GM21619 (cell line): Measurements from ENCODE around the gene PHLDA2.

Experiments used
- ATAC-seq: cut with Tn5 transposase; IDR thresholded peaks from one replicate; pipeline ENCODE4 v1.9.1; 2021; ENCODE audit not compliant: unreplicated experiment

The PHLDA2 gene, protein sequence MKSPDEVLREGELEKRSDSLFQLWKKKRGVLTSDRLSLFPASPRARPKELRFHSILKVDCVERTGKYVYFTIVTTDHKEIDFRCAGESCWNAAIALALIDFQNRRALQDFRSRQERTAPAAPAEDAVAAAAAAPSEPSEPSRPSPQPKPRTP

DNA sequence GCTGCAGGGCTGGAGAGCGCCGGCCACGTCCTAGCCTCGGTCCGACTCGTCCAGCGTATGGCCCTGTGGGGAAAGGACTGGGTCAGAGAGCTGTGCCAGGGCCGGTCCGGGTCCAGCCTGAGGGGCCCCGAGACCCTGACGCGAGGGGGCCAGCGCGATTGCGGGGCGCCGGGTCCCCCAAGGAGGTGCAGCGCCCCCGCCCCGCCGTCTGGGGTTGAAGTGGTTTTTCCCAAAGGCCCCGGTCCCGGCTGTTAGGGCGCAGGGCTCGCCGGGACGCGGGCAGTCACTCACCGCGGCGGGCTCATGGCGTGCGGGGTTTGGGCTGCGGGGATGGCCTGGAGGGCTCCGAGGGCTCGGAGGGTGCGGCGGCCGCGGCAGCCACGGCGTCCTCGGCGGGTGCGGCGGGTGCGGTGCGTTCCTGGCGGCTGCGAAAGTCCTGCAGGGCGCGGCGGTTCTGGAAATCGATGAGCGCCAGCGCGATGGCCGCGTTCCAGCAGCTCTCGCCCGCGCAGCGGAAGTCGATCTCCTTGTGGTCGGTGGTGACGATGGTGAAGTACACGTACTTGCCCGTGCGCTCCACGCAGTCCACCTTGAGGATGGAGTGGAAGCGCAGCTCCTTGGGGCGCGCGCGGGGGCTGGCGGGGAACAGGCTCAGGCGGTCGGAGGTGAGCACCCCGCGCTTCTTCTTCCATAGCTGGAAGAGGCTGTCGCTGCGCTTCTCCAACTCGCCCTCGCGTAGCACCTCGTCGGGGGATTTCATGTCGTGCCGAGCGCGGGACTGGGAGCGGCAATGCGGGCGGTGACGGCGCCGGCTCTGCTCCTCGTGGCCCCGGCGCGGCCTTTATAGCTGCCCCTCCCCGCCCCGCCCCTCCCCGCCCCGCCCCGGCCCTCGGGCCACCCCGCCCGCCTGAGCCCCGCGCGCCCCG is at the start of gene PHLDA2:
PHLDA2 (minus strand) TSS at position 816 of the 926 bp plus-strand sequence; CDS start at position 760, 56 bp downstream.
- no peak for ATAC-seq

DNA sequence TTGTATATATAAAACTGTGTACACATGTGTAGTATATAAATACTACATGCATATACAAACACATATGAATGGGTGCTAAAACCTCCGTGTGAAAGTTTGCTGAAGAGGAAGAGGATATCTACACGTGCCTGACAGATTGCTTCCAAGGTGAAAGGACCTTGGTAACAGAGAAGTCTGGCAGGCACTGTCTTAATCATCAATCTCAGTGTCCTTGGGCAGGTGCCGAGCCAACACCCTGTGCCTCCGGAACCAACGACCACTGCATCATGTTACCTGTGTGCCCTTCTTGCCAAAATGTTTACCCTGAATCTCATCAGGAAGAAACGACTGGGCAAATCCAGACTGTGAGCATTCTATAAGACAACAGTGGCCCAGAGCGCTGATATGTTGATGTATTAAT is 47.9 kb upstream of the PHLDA2 start:
- ATAC-seq, result no peak

DNA sequence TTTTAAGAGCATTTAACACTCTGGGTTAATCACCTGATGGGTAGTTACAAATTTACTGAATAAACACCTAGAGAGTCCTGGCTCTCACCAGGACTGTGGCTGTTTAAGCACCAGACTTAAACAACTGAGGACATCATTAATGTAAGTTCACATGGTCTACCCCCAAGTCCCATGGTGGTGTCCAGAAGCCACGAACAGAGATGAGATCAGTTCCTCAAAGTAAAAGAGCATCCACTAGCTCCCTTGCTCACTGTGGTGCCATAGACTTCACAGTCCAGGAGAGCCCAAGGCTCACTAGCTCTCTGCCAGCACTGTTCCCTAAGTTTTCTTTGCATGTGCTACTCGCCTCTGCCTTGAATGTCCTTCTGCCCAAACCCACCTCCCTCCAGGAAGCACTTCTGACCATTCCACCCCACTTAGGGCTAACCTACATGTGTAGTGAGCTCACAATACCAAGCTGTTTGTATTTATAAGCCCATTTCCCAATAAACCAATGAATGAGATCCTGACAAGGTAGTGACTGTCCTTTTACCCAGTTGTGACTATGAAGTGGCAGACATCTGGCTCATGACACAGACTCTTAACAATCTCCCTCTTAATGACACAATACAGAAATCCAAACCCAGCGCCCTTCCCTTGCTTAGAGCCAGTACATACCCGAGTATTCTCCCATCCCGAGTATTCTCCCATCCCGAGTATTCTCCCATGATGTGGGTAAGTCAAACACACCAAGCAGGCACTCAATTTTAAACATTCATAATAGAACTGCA is 47.3 kb upstream of the PHLDA2 start:
- no peak for ATAC-seq

DNA sequence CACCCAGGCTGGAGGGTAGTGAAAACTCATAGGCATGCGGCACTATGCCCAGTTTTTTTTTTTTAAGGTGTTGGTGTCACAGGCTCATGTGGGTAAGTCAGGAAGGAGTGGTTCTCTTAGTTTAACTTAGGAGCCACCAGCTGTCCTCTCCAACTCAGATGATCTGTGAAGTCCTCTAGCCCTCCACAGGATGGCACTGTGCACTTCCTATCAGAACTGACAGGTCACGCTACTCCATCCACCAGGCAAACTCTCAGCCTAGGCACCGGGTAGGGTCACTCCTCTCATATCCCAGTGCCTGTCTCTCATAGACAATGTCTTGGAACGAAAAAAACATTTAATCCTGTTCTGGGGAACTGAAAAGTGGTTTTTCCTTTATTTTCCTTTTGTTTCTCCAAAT is 46.4 kb upstream of the PHLDA2 start:
- ATAC-seq, result peak; percentile 45

DNA sequence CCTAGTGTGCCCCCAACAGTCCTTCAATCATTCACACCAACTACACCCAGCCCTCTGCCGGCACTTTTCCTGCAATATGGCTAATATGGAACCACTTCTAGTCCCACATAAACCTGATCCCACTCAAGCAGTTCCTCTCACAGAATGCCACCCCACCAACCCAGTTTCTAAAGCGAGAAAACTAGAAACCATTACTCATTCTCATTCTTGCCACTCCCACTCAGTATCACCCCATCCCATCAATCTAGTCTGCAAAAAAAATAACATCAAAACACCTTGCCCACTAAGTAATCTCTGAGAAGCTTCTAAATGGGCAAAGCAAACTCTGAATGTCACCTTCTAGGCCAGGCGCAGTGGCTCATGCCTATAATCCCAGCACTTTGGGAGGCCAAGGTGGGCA is 45.1 kb upstream of the PHLDA2 start:
- no peak for ATAC-seq

DNA sequence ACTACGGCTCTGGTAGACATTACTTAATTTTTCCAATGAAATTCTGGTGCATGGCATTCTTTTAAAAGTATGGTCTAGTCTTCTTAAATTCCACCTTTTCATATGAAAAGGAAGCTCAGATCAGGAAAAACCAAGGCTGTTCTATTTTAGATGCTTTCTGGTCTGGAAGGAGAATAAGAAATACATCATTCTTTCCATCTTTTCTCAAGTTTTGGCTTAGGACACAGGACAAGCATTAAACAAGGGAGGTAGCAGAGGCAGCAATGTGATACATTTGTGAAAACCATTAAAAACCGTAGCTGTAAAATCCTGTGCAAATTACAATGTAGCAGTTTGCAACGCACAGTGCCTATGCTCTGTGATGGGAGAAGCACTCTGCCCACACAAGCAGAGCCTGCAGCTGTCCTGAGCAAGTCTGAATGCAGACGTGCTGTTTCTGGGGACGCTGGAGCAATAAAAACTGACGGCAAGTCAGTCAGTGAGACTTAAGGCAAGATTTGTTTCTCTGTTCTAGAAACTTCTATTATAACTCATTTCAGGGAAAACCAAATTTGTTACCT is 39.2 kb upstream of the PHLDA2 start:
- no peak for ATAC-seq

DNA sequence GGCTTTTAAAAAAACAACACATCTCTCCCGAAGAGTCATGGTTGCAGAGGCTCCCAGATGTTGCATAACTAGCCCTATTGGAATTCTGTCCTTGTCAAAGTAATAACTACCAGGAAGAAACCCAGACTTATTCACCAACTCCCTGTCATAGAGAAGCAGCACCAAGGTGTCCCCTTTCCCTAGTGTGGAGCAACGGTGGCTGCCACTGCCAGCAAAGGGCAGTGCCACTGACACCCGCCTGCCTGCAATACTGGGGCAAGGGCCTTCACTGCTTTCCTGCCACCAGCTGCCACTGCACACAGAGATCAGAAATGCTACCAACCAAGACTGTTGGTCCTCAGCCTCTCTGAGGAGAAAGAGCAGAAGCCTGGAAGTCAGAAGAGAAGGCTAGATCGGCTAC is 35.6 kb upstream of the PHLDA2 start:
- no peak for ATAC-seq

DNA sequence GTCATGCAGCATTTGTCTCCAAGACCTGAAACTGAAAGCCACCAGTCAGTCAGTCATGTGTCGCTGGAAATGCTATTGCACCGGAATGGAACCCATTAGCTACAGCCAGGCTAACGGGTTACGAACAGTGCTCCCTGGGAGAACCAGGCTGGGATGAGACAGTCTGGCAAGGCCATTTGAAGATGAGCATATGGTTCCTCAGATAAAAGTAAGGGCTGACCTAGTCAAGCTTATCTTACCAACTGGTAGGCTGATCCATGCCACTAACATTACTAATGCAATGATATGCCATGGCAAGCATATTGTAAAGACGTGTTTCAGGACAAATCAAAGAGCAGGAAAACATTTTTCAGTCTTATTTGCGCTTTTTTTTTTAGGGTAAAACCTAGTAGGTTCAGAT is 34.5 kb upstream of the PHLDA2 start:
- ATAC-seq, result no peak

DNA sequence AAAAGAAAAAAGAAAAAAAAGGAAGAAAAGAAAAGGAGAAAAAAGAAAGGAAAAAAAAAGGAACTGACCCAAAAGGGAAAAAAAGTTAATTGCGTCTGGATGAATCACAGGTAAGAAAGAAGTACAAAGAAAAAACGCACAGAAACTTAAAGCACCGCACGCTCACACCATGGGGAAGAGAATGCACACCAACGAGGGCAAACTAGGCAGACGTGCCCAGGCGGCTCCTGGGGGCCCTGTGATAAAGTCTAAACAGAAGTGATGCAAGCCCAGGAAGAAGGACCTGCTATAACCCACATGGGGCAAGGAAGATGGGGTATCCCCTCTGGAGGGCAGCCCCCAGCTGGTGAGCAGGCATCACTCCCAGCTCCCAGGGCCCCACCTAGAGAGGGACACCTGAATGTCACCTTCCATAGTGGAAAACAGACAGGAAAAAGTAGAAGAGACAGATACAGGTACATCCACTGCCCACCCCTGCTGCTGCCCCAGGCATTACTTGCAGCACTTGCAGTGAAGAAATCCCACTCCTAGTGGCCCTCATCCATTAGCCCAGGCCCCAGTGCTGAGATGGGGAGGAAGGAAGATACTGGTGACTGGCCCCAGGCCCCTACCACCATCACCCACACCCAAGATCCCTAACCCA is 34.0 kb upstream of the PHLDA2 start:
- ATAC-seq, result no peak

DNA sequence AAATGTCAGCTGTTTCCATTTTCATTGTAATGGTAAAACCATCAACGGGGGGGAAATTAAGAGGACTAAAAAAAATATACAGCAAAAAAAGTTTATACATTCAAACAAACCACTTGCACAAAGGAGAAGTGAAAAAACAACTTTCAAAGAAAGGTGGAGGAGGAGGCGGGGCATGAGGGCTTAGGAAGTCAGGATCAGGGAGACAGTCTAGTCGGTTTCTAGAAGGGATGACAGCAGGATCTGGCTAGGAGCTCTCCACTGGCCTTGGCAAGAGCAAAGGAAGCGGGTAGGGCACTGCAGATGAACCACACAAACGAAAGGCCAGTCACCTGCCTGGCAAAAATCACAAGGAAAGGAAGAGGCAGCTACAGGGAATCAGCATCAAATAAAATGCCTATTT is 31.9 kb upstream of the PHLDA2 start:
- ATAC-seq, result no peak

DNA sequence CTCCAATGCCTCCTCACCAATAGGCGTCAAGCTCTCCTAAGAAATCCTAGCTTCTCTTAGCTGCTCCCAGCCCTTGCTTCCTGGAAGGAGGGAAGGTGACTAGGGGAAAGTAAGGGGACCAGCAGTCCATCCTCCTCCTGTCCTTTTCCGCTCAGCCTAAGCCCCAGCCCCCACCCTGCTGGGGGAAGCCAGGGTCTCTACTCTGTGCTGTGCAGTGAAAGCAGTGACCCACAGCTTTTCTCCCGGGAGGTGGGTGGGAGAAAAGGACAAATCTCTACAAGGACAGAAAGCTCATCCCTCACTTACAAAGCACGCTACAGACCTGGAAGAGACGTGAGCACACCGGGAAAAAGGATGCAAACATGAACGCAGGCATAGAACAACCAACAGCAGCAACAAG is 30.9 kb upstream of the PHLDA2 start:
- no peak for ATAC-seq

DNA sequence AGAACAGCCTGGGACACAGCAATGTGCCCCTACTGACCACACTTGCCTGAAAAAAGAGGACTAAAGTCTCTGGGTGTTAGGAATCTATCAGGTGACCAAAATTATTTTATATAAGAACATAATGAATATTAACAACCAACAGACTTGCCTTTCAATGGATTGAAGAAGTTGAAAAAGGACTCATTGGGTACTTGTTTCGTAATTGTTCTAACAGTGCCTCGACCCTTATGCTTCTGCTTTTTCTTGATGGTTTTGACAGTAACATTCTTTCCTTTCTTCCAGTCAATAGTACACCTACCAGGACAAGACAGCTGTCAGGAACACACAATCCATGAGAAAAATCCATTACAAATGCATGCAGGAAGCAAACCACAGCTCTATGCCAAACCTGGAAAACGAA is 29.0 kb upstream of the PHLDA2 start:
- ATAC-seq, result no peak

DNA sequence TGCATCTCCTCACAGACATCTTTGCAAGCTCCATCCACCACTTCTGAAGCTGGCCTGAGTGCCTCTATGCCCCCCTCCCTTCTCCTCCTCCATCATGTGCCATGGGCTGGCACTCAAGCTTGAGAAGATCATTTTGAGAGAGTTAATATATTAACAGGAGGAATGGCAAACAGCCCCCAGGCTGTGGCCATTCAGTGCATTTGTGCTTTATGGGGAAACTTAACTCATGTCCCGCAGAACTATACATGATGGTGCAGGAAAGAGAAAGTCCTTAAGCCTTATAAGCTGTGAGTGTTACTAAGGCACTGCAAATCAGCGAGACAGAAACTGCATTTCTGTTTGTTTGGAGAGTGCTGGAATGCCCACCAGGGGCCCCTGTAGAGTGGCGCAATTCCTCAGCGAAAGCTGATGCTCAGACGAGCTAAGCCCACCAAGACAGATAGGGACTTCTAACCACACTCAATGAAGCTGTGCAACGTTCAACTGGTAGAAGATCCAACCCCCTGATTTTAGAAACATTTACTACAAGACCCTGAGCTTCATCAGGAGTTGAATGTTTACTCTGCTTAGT is 26.8 kb upstream of the PHLDA2 start:
- ATAC-seq, result no peak

DNA sequence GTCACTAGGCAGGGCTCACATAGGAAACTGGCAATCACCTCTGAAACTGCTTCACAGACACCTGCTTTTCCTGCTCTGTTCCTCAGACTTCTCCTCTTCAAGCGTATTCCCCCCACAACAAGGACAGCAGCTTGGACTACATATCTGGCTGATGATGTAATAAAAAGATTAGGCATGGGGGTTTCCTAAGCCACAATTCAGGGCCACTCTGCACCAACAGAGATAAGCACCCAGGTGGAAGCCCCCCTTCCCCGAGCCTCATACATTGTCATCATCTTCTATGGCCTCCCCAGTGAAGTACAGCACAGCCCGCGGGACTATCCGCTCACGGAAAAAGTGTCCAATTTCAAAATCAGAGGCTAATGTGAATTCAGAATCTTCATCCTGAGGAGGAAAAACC is 25.0 kb upstream of the PHLDA2 start:
- no peak for ATAC-seq

DNA sequence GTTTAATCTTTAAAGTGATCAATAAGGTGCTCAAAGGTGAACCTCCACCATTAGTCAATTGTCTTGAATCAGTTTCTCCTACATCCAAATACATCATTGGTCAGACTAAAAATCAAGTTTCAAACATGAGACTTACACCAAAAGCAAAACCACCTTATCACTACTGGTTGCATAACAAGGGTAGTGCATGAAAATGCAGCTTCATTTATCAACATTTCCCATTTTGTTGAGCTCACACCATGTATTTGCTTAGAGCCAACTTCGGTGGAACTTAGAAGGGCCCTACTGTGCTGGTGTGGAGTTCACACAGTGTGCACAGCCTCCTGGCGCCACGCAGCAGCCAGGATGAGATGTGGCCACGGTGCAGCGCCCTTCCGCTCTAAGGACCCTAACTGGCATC is 23.1 kb upstream of the PHLDA2 start:
- ATAC-seq, result no peak

DNA sequence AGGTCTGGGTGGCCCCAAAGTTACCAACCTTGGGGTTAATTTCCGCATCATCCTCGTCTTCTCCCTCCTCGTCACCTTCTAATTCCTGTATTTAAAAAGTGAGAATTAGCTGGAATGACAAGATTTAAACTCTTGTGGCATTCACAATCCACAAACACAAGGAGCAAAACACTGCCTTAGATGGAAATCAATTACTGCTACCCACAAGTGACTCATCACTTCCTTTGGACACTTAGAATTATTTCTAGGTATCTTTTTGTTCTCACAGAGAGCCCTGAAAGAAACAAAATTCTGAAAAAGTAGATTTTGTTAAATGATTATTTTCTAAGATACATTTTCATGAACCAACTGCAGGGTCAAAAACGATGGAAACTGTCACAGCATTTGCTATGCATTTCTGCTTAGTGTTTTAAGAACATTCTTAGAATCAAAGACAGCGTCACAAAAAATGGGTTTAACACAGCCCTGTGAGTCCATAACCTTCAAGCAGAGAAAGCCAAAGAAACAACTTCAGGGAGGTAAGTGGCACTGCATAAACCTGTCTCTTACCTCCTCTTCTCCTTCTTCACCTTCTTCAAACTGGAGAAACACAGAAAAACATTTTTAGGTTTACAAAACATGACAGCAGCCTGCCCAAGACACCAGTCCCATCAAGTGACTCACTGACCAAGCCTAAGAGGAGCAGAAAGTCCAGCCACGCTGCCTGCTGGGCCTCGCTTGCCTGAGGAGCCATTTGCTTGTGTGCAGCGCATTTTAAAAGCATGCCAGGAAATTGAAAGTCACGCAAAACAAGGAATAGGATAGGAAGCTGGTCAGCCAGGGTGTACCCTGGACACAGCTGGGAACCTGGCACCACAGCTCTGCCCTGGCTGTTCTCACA is 22.3 kb upstream of the PHLDA2 start:
- ATAC-seq, result no peak

DNA sequence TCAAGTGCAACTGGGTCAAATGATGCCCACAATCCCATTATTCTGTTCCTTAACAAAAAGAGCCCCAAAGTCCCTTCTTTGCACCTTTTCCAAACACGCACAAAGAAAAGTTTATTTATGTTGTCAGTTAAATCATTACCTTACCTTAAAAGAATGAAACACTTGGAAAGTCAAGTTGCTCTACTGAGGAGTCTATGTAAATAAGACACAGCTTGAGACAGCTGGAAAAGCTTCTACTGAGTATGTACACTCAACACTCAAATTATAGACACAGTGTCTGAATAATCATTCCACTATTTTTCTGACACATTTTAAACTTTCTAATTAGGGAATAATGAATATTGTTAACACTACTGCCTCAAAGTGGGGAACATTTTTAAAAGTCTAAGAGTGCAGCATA is 21.6 kb upstream of the PHLDA2 start:
- no peak for ATAC-seq

DNA sequence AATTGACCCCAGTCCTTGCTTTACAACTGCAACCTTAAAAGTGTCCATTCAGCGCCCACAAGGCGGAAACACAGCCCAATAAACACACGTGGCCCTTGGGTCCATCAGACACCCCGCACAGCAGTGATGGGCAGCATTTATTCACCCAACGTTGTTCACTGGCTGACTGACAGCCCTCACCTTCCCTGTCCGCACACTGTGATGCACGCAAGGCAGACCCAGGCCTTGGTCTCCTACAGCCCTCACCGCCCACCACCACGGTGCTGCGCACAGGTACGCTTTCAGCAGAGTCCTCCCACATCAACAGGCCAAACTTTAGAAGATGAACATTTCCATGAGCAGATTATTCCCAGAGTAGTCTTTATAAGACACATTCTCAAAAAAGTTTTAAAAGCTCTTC is 20.7 kb upstream of the PHLDA2 start:
- ATAC-seq, result no peak

DNA sequence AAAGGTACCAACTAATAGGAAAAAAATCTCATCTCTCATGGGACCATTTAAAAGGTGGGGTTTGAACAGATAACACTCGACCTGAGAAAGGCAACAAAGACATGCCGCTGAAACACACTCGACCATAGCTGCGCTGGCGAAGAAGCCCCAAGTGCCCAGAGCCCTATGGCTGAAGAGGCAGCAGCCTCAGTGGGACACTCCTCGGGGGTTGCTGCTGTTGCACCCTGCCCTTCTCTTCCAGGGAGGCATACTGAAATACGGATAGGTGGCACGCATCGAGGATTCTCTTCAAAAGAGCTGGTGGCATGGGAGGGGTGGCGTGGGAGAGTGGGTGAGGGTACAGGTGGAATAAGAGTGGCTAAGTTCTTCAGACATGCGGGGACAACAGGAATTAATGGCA is 18.5 kb upstream of the PHLDA2 start:
- ATAC-seq, result no peak

DNA sequence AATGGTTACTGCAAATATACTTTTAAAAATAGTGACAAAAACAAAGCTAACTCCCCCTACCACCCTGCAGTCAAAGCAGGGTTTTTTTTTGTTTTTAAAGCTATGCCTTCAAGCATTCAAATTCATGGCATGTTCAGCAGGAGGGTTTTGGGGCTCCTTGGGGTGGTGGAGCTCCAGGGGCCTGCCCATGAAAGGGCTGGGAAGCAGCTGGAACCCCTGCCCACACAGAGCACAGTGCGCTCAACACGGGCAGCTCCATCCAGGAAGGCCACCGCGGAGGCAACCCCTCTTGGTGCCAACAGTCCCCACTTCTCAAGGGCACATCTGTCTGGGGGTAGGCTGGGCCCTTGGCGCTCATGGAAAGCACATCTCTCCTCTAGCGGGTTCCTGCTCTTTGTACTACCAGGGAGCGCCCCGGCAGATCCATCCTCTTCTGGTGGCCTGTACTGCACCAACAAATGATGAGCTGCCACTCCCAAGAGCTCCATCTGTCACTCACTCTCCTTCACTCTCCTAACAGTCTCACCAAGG is 16.6 kb upstream of the PHLDA2 start:
- no peak for ATAC-seq
